ENCODE measurements around the gene RSRC1. TPM values are rescaled to one million over a fixed set of nuclear protein-coding genes. Genes with fewer than 3 reads are reported as not detected.

Gene RSRC1
- total RNA-seq, 1 donor from 2014 or later: 80.5 TPM

GRCh38 chr3:158382479-158382878 is 272.6 kb downstream of the RSRC1 start:
- H3K36me3 Mint-ChIP-seq: no peaks in the 10 kb centered on the region
- no peak overlapping the region for H3K4me3 ChIP-seq
- no peaks in the 10 kb centered on the region for H3K27me3 Mint-ChIP-seq (ENCODE audit: insufficient read depth, low read depth)
- H3K27me3 ChIP-seq: no peaks in the 10 kb centered on the region
- DNase-seq (ENCODE audit: low spot score): no peak
- H3F3A ChIP-seq (ENCODE audit: low read depth): no peaks in the 10 kb centered on the region
- H3K36me3 ChIP-seq: no peaks in the 10 kb centered on the region
- H3K9ac ChIP-seq: no peak overlapping the region
- no peaks in the 10 kb centered on the region for H3K9me3 Mint-ChIP-seq
- H3K4me3 Mint-ChIP-seq: no peak overlapping the region
- TF ChIP-seq EZH2 (IDR thresholded peaks at IDR 0.05): no peak
- TF ChIP-seq CTCF (IDR thresholded peaks at IDR 0.05): no peak
- no peak for TF ChIP-seq EZH2phosphoT487 (IDR thresholded peaks at IDR 0.05)
- no peaks in the 10 kb centered on the region for H3K79me2 ChIP-seq (ENCODE audit: low read depth)
- no peak overlapping the region for H3K27ac ChIP-seq
- peaks cover 6% of the 10 kb centered on the region for H3K4me1 Mint-ChIP-seq
- no peak overlapping the region for H3K4me2 ChIP-seq
- no peak overlapping the region for H3K27ac Mint-ChIP-seq
- H3K4me1 ChIP-seq: no peaks in the 10 kb centered on the region
- no peaks in the 10 kb centered on the region for H4K20me1 ChIP-seq (ENCODE audit: low read depth)
- H3K9me3 ChIP-seq (ENCODE audit: low read depth): no peaks in the 10 kb centered on the region
- no peak overlapping the region for H2AFZ ChIP-seq (replicated peaks)

- no peak overlapping the region for H2AFZ ChIP-seq (replicated peaks)
- H3F3A ChIP-seq (ENCODE audit: low read depth): no peaks in the 10 kb centered on the region
- H3K27me3 ChIP-seq: no peaks in the 10 kb centered on the region
- Mint-ChIP-seq H3K4me1 (peaks cover 6% of the 10 kb centered on the region), H3K36me3 (no peaks in the 10 kb centered on the region), H3K27ac (no peak overlapping the region), H3K4me3 (no peak overlapping the region), H3K27me3 (ENCODE audit: insufficient read depth, low read depth) (no peaks in the 10 kb centered on the region), H3K9me3 (no peaks in the 10 kb centered on the region)
- H3K79me2 ChIP-seq (ENCODE audit: low read depth): no peaks in the 10 kb centered on the region
- no peak overlapping the region for H3K9ac ChIP-seq
- H3K9me3 ChIP-seq (ENCODE audit: low read depth): no peaks in the 10 kb centered on the region
- no peak overlapping the region for H3K27ac ChIP-seq
- H3K4me2 ChIP-seq: no peak overlapping the region
- no peak overlapping the region for H3K4me3 ChIP-seq
- DNase-seq (ENCODE audit: low spot score): no peak
- H3K4me1 ChIP-seq: no peaks in the 10 kb centered on the region
- H4K20me1 ChIP-seq (ENCODE audit: low read depth): no peaks in the 10 kb centered on the region
- TF ChIP-seq CTCF (IDR thresholded peaks at IDR 0.05): no peak
- TF ChIP-seq EZH2 (IDR thresholded peaks at IDR 0.05): no peak
- no peaks in the 10 kb centered on the region for H3K36me3 ChIP-seq
Measured at GRCh38 chr3:158384019-158384418, 274.1 kb downstream of the RSRC1 start.

GRCh38 chr3:158395421-158395820 is 285.5 kb downstream of the RSRC1 start:
- Histone ChIP-seq H3K27ac (no peak overlapping the region), H3K36me3 (no peaks in the 10 kb centered on the region), H3K9me3 (ENCODE audit: low read depth) (peaks cover 7% of the 10 kb centered on the region), H3K4me2 (no peak overlapping the region), H3K9ac (no peak overlapping the region), H3K79me2 (ENCODE audit: low read depth) (no peaks in the 10 kb centered on the region), H3K27me3 (no peaks in the 10 kb centered on the region), H3K4me3 (no peak overlapping the region), H3K4me1 (no peaks in the 10 kb centered on the region), H3F3A (ENCODE audit: low read depth) (no peaks in the 10 kb centered on the region), H4K20me1 (ENCODE audit: low read depth) (no peaks in the 10 kb centered on the region), H2AFZ (replicated peaks) (no peak overlapping the region)
- no peaks in the 10 kb centered on the region for H3K4me1 Mint-ChIP-seq
- DNase-seq (ENCODE audit: low spot score): no peak
- no peaks in the 10 kb centered on the region for H3K27me3 Mint-ChIP-seq (ENCODE audit: insufficient read depth, low read depth)
- H3K4me3 Mint-ChIP-seq: no peak overlapping the region
- H3K27ac Mint-ChIP-seq: no peak overlapping the region
- peaks cover 16% of the 10 kb centered on the region for H3K9me3 Mint-ChIP-seq
- TF ChIP-seq CTCF (IDR thresholded peaks at IDR 0.05): no peak
- no peak for TF ChIP-seq EZH2phosphoT487 (IDR thresholded peaks at IDR 0.05)
- TF ChIP-seq EZH2 (IDR thresholded peaks at IDR 0.05): no peak
- H3K36me3 Mint-ChIP-seq: no peaks in the 10 kb centered on the region

- Histone ChIP-seq H3K9ac (no peak overlapping the region), H3K27ac (no peak overlapping the region), H3K36me3 (no peaks in the 10 kb centered on the region), H3K27me3 (no peaks in the 10 kb centered on the region), H4K20me1 (ENCODE audit: low read depth) (peaks cover 5% of the 10 kb centered on the region), H3K79me2 (ENCODE audit: low read depth) (no peaks in the 10 kb centered on the region), H3K4me1 (peaks cover 10% of the 10 kb centered on the region), H3F3A (ENCODE audit: low read depth) (no peaks in the 10 kb centered on the region), H3K9me3 (ENCODE audit: low read depth) (no peaks in the 10 kb centered on the region), H2AFZ (replicated peaks) (no peak overlapping the region), H3K4me2 (no peak overlapping the region), H3K4me3 (no peak overlapping the region)
- no peak overlapping the region for H3K27ac Mint-ChIP-seq
- H3K36me3 Mint-ChIP-seq: no peaks in the 10 kb centered on the region
- H3K4me1 Mint-ChIP-seq: no peaks in the 10 kb centered on the region
- no peak for TF ChIP-seq EZH2phosphoT487 (IDR thresholded peaks at IDR 0.05)
- no peak for TF ChIP-seq EZH2 (IDR thresholded peaks at IDR 0.05)
- no peak for TF ChIP-seq CTCF (IDR thresholded peaks at IDR 0.05)
- no peak for DNase-seq (ENCODE audit: low spot score)
- no peaks in the 10 kb centered on the region for H3K9me3 Mint-ChIP-seq
- no peak overlapping the region for H3K4me3 Mint-ChIP-seq
- no peaks in the 10 kb centered on the region for H3K27me3 Mint-ChIP-seq (ENCODE audit: insufficient read depth, low read depth)
Measured at GRCh38 chr3:158402590-158402989, 292.7 kb downstream of the RSRC1 start.

Data from neural progenitor cell (in vitro differentiated cells).